Memory B cell (primary cell): ENCODE measurements around the gene EFCAB6.

ENCODE experiments used
- ATAC-seq: fragments of 150-1000 bp; cut with Tn5 transposase; 2 replicates; pipeline ENCODE4 v1.10.0; 2021; ENCODE audit warnings: low read depth, mild to moderate bottlenecking, moderate library complexity
- DNase-seq, 2 donors: peaks; one replicate each; pipeline ENCODE4 v3.0.0; 2022; ENCODE audit warnings: low spot score in 2 of 2
- H3K27ac Mint-ChIP-seq: one replicate; pipeline ENCODE4 v1.8.0; 2022; ENCODE audit warnings: mild to moderate bottlenecking, moderate library complexity, mixed read lengths
- H3K27me3 Mint-ChIP-seq: one replicate; pipeline ENCODE4 v1.8.0; 2022; ENCODE audit warnings: mixed read lengths
- H3K36me3 Mint-ChIP-seq: one replicate; pipeline ENCODE4 v1.8.0; 2022; ENCODE audit warnings: mild to moderate bottlenecking, mixed read lengths
- H3K4me1 Mint-ChIP-seq: one replicate; pipeline ENCODE4 v1.8.0; 2022; ENCODE audit warnings: mixed read lengths
- H3K4me3 Mint-ChIP-seq: one replicate; pipeline ENCODE4 v1.8.0; 2022; ENCODE audit warnings: mild to moderate bottlenecking, moderate library complexity, mixed read lengths
- H3K9me3 Mint-ChIP-seq: one replicate; pipeline ENCODE4 v1.8.0; 2022; ENCODE audit warnings: mixed read lengths

The EFCAB6 gene

GRCh38 chr22:43840851-43841250 is 28.7 kb upstream of the EFCAB6 start:
- DNase-seq: no peak
- Mint-ChIP-seq H3K9me3 (no peaks in the 10 kb centered on the region), H3K27me3 (peaks cover 10% of the 10 kb centered on the region), H3K4me1 (no peaks in the 10 kb centered on the region), H3K36me3 (no peaks in the 10 kb centered on the region), H3K4me3 (no peak overlapping the region), H3K27ac (no peak overlapping the region)
- no peak for ATAC-seq

- ATAC-seq (no peak), DNase-seq (no peak)
- Mint-ChIP-seq H3K9me3 (no peaks in the 10 kb centered on the region), H3K36me3 (no peaks in the 10 kb centered on the region), H3K4me3 (no peak overlapping the region), H3K27me3 (peaks cover 12% of the 10 kb centered on the region), H3K27ac (no peak overlapping the region), H3K4me1 (no peaks in the 10 kb centered on the region)
Observed at GRCh38 chr22:43840431-43840830, 28.3 kb upstream of the EFCAB6 start.

- H3K36me3 Mint-ChIP-seq: no peaks in the 10 kb centered on the region
- ATAC-seq (no peak), DNase-seq (no peak)
- H3K4me1 Mint-ChIP-seq: no peaks in the 10 kb centered on the region
- H3K27ac Mint-ChIP-seq: no peak overlapping the region
- H3K27me3 Mint-ChIP-seq: peaks cover 14% of the 10 kb centered on the region
- no peak overlapping the region for H3K4me3 Mint-ChIP-seq
- no peaks in the 10 kb centered on the region for H3K9me3 Mint-ChIP-seq
Observed at GRCh38 chr22:43839781-43840180, 27.7 kb upstream of the EFCAB6 start.

- DNase-seq (no peak), ATAC-seq (no peak)
- Mint-ChIP-seq H3K27ac (no peak overlapping the region), H3K27me3 (peaks cover 14% of the 10 kb centered on the region), H3K36me3 (no peaks in the 10 kb centered on the region), H3K9me3 (no peaks in the 10 kb centered on the region), H3K4me1 (no peaks in the 10 kb centered on the region), H3K4me3 (no peak overlapping the region)
Observed at GRCh38 chr22:43838571-43839307, 26.6 kb upstream of the EFCAB6 start.

GRCh38 chr22:43838161-43838560 is 26.1 kb upstream of the EFCAB6 start:
- DNase-seq (no peak), ATAC-seq (no peak)
- Mint-ChIP-seq H3K27ac (no peak overlapping the region), H3K36me3 (no peaks in the 10 kb centered on the region), H3K9me3 (no peaks in the 10 kb centered on the region), H3K4me3 (no peak overlapping the region), H3K27me3 (peaks cover 14% of the 10 kb centered on the region), H3K4me1 (no peaks in the 10 kb centered on the region)

GRCh38 chr22:43837666-43838065 is 25.6 kb upstream of the EFCAB6 start:
- Mint-ChIP-seq H3K36me3 (no peaks in the 10 kb centered on the region), H3K27ac (no peak overlapping the region), H3K9me3 (no peaks in the 10 kb centered on the region), H3K4me3 (no peak overlapping the region), H3K4me1 (no peaks in the 10 kb centered on the region), H3K27me3 (peaks cover 19% of the 10 kb centered on the region)
- ATAC-seq: no peak
- no peak for DNase-seq

- no peak for ATAC-seq
- Mint-ChIP-seq H3K4me1 (no peaks in the 10 kb centered on the region), H3K27me3 (peaks cover 20% of the 10 kb centered on the region), H3K36me3 (no peaks in the 10 kb centered on the region), H3K27ac (no peak overlapping the region), H3K9me3 (no peaks in the 10 kb centered on the region), H3K4me3 (no peak overlapping the region)
- no peak for DNase-seq
Observed at GRCh38 chr22:43835736-43836135, 23.6 kb upstream of the EFCAB6 start.

- Mint-ChIP-seq H3K27ac (no peak overlapping the region), H3K4me3 (no peak overlapping the region), H3K4me1 (no peaks in the 10 kb centered on the region), H3K27me3 (peaks cover 21% of the 10 kb centered on the region), H3K9me3 (no peaks in the 10 kb centered on the region), H3K36me3 (no peaks in the 10 kb centered on the region)
- DNase-seq (no peak), ATAC-seq (no peak)
Observed at GRCh38 chr22:43835166-43835565, 23.1 kb upstream of the EFCAB6 start.

- Mint-ChIP-seq H3K27ac (no peak overlapping the region), H3K36me3 (no peaks in the 10 kb centered on the region), H3K4me3 (no peak overlapping the region), H3K4me1 (no peaks in the 10 kb centered on the region), H3K9me3 (no peaks in the 10 kb centered on the region), H3K27me3 (peaks cover 17% of the 10 kb centered on the region)
- no peak for DNase-seq
- ATAC-seq: no peak
Observed at GRCh38 chr22:43833286-43834240, 21.5 kb upstream of the EFCAB6 start.

- H3K9me3 Mint-ChIP-seq: no peaks in the 10 kb centered on the region
- H3K36me3 Mint-ChIP-seq: no peaks in the 10 kb centered on the region
- no peak overlapping the region for H3K4me3 Mint-ChIP-seq
- no peak overlapping the region for H3K27ac Mint-ChIP-seq
- H3K27me3 Mint-ChIP-seq: peaks cover 18% of the 10 kb centered on the region
- H3K4me1 Mint-ChIP-seq: no peaks in the 10 kb centered on the region
- DNase-seq (no peak), ATAC-seq (no peak)
Observed at GRCh38 chr22:43832393-43833265, 20.5 kb upstream of the EFCAB6 start.

GRCh38 chr22:43831561-43832392 is 19.7 kb upstream of the EFCAB6 start:
- no peak overlapping the region for H3K27ac Mint-ChIP-seq
- DNase-seq (no peak), ATAC-seq (no peak)
- H3K36me3 Mint-ChIP-seq: no peaks in the 10 kb centered on the region
- H3K4me3 Mint-ChIP-seq: no peak overlapping the region
- no peaks in the 10 kb centered on the region for H3K9me3 Mint-ChIP-seq
- H3K4me1 Mint-ChIP-seq: no peaks in the 10 kb centered on the region
- peaks cover 18% of the 10 kb centered on the region for H3K27me3 Mint-ChIP-seq

GRCh38 chr22:43830931-43831560 is 18.9 kb upstream of the EFCAB6 start:
- H3K27ac Mint-ChIP-seq: no peak overlapping the region
- H3K4me3 Mint-ChIP-seq: no peak overlapping the region
- H3K4me1 Mint-ChIP-seq: no peaks in the 10 kb centered on the region
- no peak for ATAC-seq
- DNase-seq: no peak
- H3K27me3 Mint-ChIP-seq: peaks cover 18% of the 10 kb centered on the region
- no peaks in the 10 kb centered on the region for H3K9me3 Mint-ChIP-seq
- H3K36me3 Mint-ChIP-seq: no peaks in the 10 kb centered on the region
